HCT116 (cell line): ENCODE measurements around the gene VSIG10. TPM values are rescaled to one million over a fixed set of nuclear protein-coding genes. Genes with fewer than 3 reads are reported as not detected.

Experiments
- ATAC-seq: fragments of 200-7000 bp; cut with Tn5 transposase; 2 replicates; pipeline ENCODE4 v1.9.1; 2020; ENCODE audit warnings: mild to moderate bottlenecking, moderate library complexity
- BruUV-seq: library from RNA; stranded (reverse); fragments of 400-500 nt; replicated peaks from 2 replicates; lab custom pipeline; 2021; lab: Mats Ljungman, UMichigan
- CTCF ChIA-PET: fragments of 300-600 bp; sonication (Branson Sonifier 250); formaldehyde crosslinking; loops from one replicate; lab custom pipeline; 2021; ENCODE audit warnings: antibody characterized with exemption; lab: Charles Lee
- POLR2A ChIA-PET: fragments of 300-600, 350-600 bp; sonication (Branson Sonifier 250); formaldehyde crosslinking; loops from one replicate; lab custom pipeline; 2021; ENCODE audit warnings: antibody characterized with exemption; lab: Charles Lee
- RAD21 ChIA-PET, 2 experiments: fragments of 300-600 bp; sonication (Branson Sonifier 250); formaldehyde crosslinking; loops; one replicate each; lab custom pipeline; 2023; ENCODE audit warnings: low total read pairs in 2 of 2; ENCODE audit not compliant: uncharacterized antibody in 2 of 2, unreplicated experiment in 2 of 2, low non-redundant PET in 1 of 2; lab: Charles Lee
- DNase-seq: peaks from one replicate; pipeline ENCODE4 v3.0.0-alpha.2; 2010; ENCODE audit warnings: low read depth, low spot score
- H2AFZ ChIP-seq: fragments of 200-600 bp; shearing (Covaris generic), sonication (generic); 2 replicates; pipeline ENCODE4 v1.6.1; 2017; ENCODE audit warnings: low read depth, mixed run types, mixed read lengths, antibody characterized with exemption, low read length; ENCODE audit not compliant: poor library complexity, severe bottlenecking
- H3K27ac ChIP-seq: 2 replicates; pipeline ENCODE4 v1.5.1; 2012; ENCODE audit warnings: low read depth, low read length
- H3K27me3 ChIP-seq: fragments of 200-600 bp; sonication (generic); 2 replicates; pipeline ENCODE4 v1.6.1; 2016; ENCODE audit warnings: mixed run types, low read length, mixed read lengths; ENCODE audit not compliant: insufficient read depth
- H3K36me3 ChIP-seq, 2 experiments: fragments of 200-500 bp in 1 of 2; fragments of 200-600 bp in 1 of 2; sonication (Bioruptor generic) in 1 of 2; sonication (generic) in 1 of 2; 2 replicates each; pipeline versions ENCODE4 v1.5.1 to v1.6.1; 2014 to 2016; ENCODE audit warnings: low read length in 2 of 2, inconsistent platforms in 1 of 2, mixed read lengths in 1 of 2, mixed run types in 1 of 2; ENCODE audit not compliant: insufficient read depth in 2 of 2, control insufficient read depth in 1 of 2
- H3K4me1 ChIP-seq, 2 experiments: fragments of 200-600 bp in 1 of 2; sonication (generic) in 1 of 2; 2 replicates each; pipeline versions ENCODE4 v1.5.1 to v1.6.1; 2012 to 2017; ENCODE audit warnings: low read length in 2 of 2, inconsistent platforms in 1 of 2, mild to moderate bottlenecking in 1 of 2, mixed read lengths in 1 of 2, mixed run types in 1 of 2, moderate library complexity in 1 of 2; ENCODE audit not compliant: insufficient read depth in 2 of 2, control insufficient read depth in 1 of 2
- H3K4me2 ChIP-seq: fragments of 200-600 bp; sonication (generic); 2 replicates; pipeline ENCODE4 v1.6.1; 2017; ENCODE audit warnings: mixed run types, low read length, mixed read lengths
- H3K4me3 ChIP-seq, 2 experiments: fragments of 200-600 bp in 1 of 2; sonication (generic) in 1 of 2; replicated peaks in 1 of 2; 2 replicates each; pipeline ENCODE4 v1.5.1; 2011 to 2016; ENCODE audit warnings: low read length in 2 of 2, control low read depth in 1 of 2, low read depth in 1 of 2, mild to moderate bottlenecking in 1 of 2, mixed read lengths in 1 of 2, mixed run types in 1 of 2
- H3K79me2 ChIP-seq: fragments of 200-600 bp; sonication (generic); 2 replicates; pipeline ENCODE4 v1.6.1; 2017; ENCODE audit warnings: mild to moderate bottlenecking, mixed run types, low read length, moderate library complexity, mixed read lengths; ENCODE audit not compliant: insufficient read depth
- H3K9ac ChIP-seq: fragments of 200-600 bp; sonication (generic); 2 replicates; pipeline ENCODE4 v1.6.1; 2016; ENCODE audit warnings: low read length, mixed read lengths
- H3K9me2 ChIP-seq: fragments of 200-600 bp; sonication (generic), shearing (Covaris generic); 2 replicates; pipeline ENCODE4 v1.6.1; 2017; ENCODE audit warnings: mixed run types, mild to moderate bottlenecking, moderate library complexity; ENCODE audit not compliant: insufficient read depth
- H3K9me3 ChIP-seq, 2 experiments: fragments of 200-500 bp in 1 of 2; fragments of 200-600 bp in 1 of 2; sonication (Bioruptor generic) in 1 of 2; sonication (generic) in 1 of 2; 2 replicates each; pipeline ENCODE4 v1.6.1; 2014 to 2017; ENCODE audit warnings: low read length in 2 of 2, mixed read lengths in 2 of 2, inconsistent platforms in 1 of 2, low read depth in 1 of 2, mild to moderate bottlenecking in 1 of 2, mixed run types in 1 of 2, moderate library complexity in 1 of 2; ENCODE audit not compliant: control insufficient read depth in 1 of 2, insufficient read depth in 1 of 2
- H4K20me1 ChIP-seq: fragments of 200-600 bp; sonication (generic), shearing (Covaris generic); 2 replicates; pipeline ENCODE4 v1.6.1; 2017; ENCODE audit warnings: mixed run types, mild to moderate bottlenecking, moderate library complexity; ENCODE audit not compliant: insufficient read depth
- ATF3 ChIP-seq: IDR thresholded peaks from 2 replicates; pipeline ENCODE4 v1.6.1; 2012
- CEBPB ChIP-seq: IDR thresholded peaks from 2 replicates; pipeline ENCODE4 v1.6.1; 2012; ENCODE audit warnings: low read depth
- EGR1 ChIP-seq: IDR thresholded peaks from 2 replicates; pipeline ENCODE4 v1.6.1; 2012; ENCODE audit warnings: low read depth
- FOSL1 ChIP-seq: IDR thresholded peaks from 2 replicates; pipeline ENCODE4 v1.6.1; 2012; ENCODE audit warnings: low read depth
- JUND ChIP-seq: IDR thresholded peaks from 2 replicates; pipeline ENCODE4 v1.6.1; 2012
- POLR2A ChIP-seq: IDR thresholded peaks from 2 replicates; pipeline ENCODE4 v1.7.0; 2011; ENCODE audit warnings: borderline replicate concordance; ENCODE audit not compliant: insufficient read depth, insufficient read length; ENCODE audit errors: extremely low read depth
- RAD21 ChIP-seq: IDR thresholded peaks from 2 replicates; pipeline ENCODE4 v1.6.1; 2012; ENCODE audit warnings: low read depth, mild to moderate bottlenecking
- REST ChIP-seq: IDR thresholded peaks from 2 replicates; pipeline ENCODE4 v1.6.1; 2012; ENCODE audit warnings: low read depth
- SIN3A ChIP-seq: IDR thresholded peaks from 2 replicates; pipeline ENCODE4 v1.6.1; 2012; ENCODE audit warnings: low read depth
- SRF ChIP-seq: IDR thresholded peaks from 2 replicates; pipeline ENCODE4 v1.6.1; 2012; ENCODE audit warnings: low read depth
- TCF7L2 ChIP-seq: IDR thresholded peaks from 2 replicates; pipeline ENCODE4 v1.7.0; 2011; ENCODE audit warnings: borderline replicate concordance, inconsistent platforms; ENCODE audit not compliant: insufficient read depth, insufficient read length; ENCODE audit errors: extremely low read depth
- YY1 ChIP-seq: IDR thresholded peaks from 2 replicates; pipeline ENCODE4 v1.6.1; 2011; ENCODE audit warnings: low read length, low read depth, moderate library complexity, mild to moderate bottlenecking; ENCODE audit not compliant: insufficient replicate concordance; ENCODE audit errors: extremely low read depth
- ZBTB33 ChIP-seq: IDR thresholded peaks from 2 replicates; pipeline ENCODE4 v1.6.1; 2011; ENCODE audit warnings: mild to moderate bottlenecking, low read length, moderate library complexity; ENCODE audit not compliant: insufficient replicate concordance; ENCODE audit errors: extremely low read depth
- ZFX ChIP-seq: fragments of 450-650 bp; IDR thresholded peaks from 2 replicates; pipeline ENCODE4 v1.6.1; 2017
- intact Hi-C: fragments of 100-400 bp; cut with micrococcal nuclease; formaldehyde crosslinking; loops from 2 replicates; pipeline ENCODE4 v1.10.0; 2022
- total RNA-seq: library from RNA; stranded (reverse); gene quantifications from one replicate; pipeline ENCODE4 v1.2.1, GENCODE V29; 2021; ENCODE audit not compliant: unreplicated experiment
- TF ChIP-seq, protein P1 (sequence below): IDR thresholded peaks from 2 replicates; pipeline ENCODE4 v1.6.1; 2012

The VSIG10 gene
- total RNA-seq, 1 experiment from 2014 or later: 42.6 TPM

DNA sequence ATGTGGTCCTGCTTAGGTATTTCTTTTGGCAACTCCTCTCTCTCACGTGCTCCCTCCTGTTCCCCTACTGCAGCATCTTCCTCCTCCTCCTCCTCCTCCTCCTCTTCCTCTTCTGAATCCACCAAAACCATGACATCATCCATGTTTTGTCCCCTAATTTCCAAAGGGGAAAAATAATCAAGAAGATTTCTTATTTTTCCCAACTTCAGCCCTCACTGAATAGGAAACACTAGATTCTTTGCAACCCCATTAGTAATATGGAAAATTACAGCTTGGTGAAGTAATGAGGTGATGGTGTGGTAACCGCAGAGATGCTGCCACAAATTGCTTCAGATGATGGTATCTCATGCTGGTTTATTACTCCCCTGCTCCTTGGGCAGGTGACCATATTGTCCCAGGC, 35.4 kb downstream of the VSIG10 start:
- intact Hi-C loops: no loop called here
- ChIA-PET RAD21 (no interaction called here), POLR2A (interaction anchor here (0.6 kb wide), 1 partner anchor 24 kb away, joined by 5 read pairs; no protein-coding TSS in a partner anchor)

More for the DNA sequence above, 35.4 kb downstream of the VSIG10 start:
- no TSS peak for BruUV-seq
- Histone ChIP-seq H2AFZ (no peak overlapping the region), H3K9me2 (no peaks in the 10 kb centered on the region), H3K9ac (no peak overlapping the region), H3K27me3 (no peaks in the 10 kb centered on the region), H3K36me3 (peaks cover 0 to 9% of the 10 kb centered on the region in 2 experiments; a peak in 1 of 4 replicates), H3K79me2 (no peaks in the 10 kb centered on the region), H3K4me3 (no peak overlapping the region), H4K20me1 (no peaks in the 10 kb centered on the region), H3K27ac (no peak overlapping the region), H3K9me3 (no peaks in the 10 kb centered on the region), H3K4me1 (peaks cover 3 to 10% of the 10 kb centered on the region in 2 experiments; a peak in 3 of 4 replicates), H3K4me2 (no peak overlapping the region)
- DNase-seq (no peak), ATAC-seq (no peak)
- CTCF ChIA-PET: no interaction called here
- TF ChIP-seq POLR2A (no peak), ZBTB33 (no peak), ZFX (no peak), JUND (no peak), SRF (no peak), RAD21 (no peak), ATF3 (no peak), SIN3A (no peak), TCF7L2 (no peak), FOSL1 (no peak), EGR1 (no peak), YY1 (no peak), REST (no peak), CEBPB (no peak)
- TF ChIP-seq, protein P1, sequence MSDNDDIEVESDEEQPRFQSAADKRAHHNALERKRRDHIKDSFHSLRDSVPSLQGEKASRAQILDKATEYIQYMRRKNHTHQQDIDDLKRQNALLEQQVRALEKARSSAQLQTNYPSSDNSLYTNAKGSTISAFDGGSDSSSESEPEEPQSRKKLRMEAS: no peak
